ENCODE data around the gene NEAT1. TPM values are rescaled to one million over a fixed set of nuclear protein-coding genes. Genes with fewer than 3 reads are reported as not detected.

Gene NEAT1
- total RNA-seq, 1 donor from 2014 or later, result 27.0 TPM

- peak overlapping the region; percentile 51 for H3K4me3 ChIP-seq (ENCODE audit: low read depth, low read length)
- TF ChIP-seq CTCF (conservative IDR thresholded peaks at IDR 0.05; ENCODE audit: low read depth, low read length), result no peak
- DNase-seq (ENCODE audit: low read depth), result no peak
Measured at GRCh38 chr11:65382804-65383368, 39.7 kb upstream of the NEAT1 start.

GRCh38 chr11:65383778-65384177 lies 38.8 kb upstream of the NEAT1 start:
- no peak for TF ChIP-seq CTCF (conservative IDR thresholded peaks at IDR 0.05; ENCODE audit: low read depth, low read length)
- H3K4me3 ChIP-seq (ENCODE audit: low read depth, low read length), result no peak overlapping the region
- no peak for DNase-seq (ENCODE audit: low read depth)

- no peak for TF ChIP-seq CTCF (conservative IDR thresholded peaks at IDR 0.05; ENCODE audit: low read depth, low read length)
- no peak for DNase-seq (ENCODE audit: low read depth)
- H3K4me3 ChIP-seq (ENCODE audit: low read depth, low read length), result no peak overlapping the region
Measured at GRCh38 chr11:65384301-65384889, 38.2 kb upstream of the NEAT1 start.

- H3K4me3 ChIP-seq (ENCODE audit: low read depth, low read length), result peak within 1 kb of the TSS; percentile 80
- DNase-seq (ENCODE audit: low read depth), result no peak
- TF ChIP-seq CTCF (conservative IDR thresholded peaks at IDR 0.05; ENCODE audit: low read depth, low read length), result no peak
Measured at GRCh38 chr11:65386307-65387140, 36.1 kb upstream of the NEAT1 start, which contains the start of gene FRMD8. TSS of gene FRMD8 (plus strand) at chr11:65386637. CDS start at chr11:65387037, 400 bp downstream.

GRCh38 chr11:65388731-65389130 lies 33.9 kb upstream of the NEAT1 start:
- no peak for TF ChIP-seq CTCF (conservative IDR thresholded peaks at IDR 0.05; ENCODE audit: low read depth, low read length)
- H3K4me3 ChIP-seq (ENCODE audit: low read depth, low read length), result peak overlapping the region; percentile 1

GRCh38 chr11:65389294-65389980 lies 33.2 kb upstream of the NEAT1 start:
- H3K4me3 ChIP-seq (ENCODE audit: low read depth, low read length), result no peak overlapping the region
- no peak for TF ChIP-seq CTCF (conservative IDR thresholded peaks at IDR 0.05; ENCODE audit: low read depth, low read length)
- DNase-seq (ENCODE audit: low read depth), result no peak

More at GRCh38 chr11:65388731-65389130, 33.9 kb upstream of the NEAT1 start:
- DNase-seq (ENCODE audit: low read depth), result no peak

Data from epithelial cell of proximal tubule (primary cell).